Osteoblast (primary cell): ENCODE data around the gene HOXA9. TPM values are rescaled to one million over a fixed set of nuclear protein-coding genes. Genes with fewer than 3 reads are reported as not detected.

ENCODE experiments used
- DNase-seq: peaks from one replicate; pipeline ENCODE4 v3.0.0; 2011; ENCODE audit warnings: low spot score, mixed read lengths; ENCODE audit not compliant: insufficient read length; ENCODE audit errors: missing footprints
- H2AFZ ChIP-seq: 2 replicates; pipeline ENCODE4 v1.6.0; 2011; ENCODE audit warnings: mild to moderate bottlenecking, low read length
- H3K27ac ChIP-seq: 2 replicates; pipeline ENCODE4 v1.5.1; 2011; ENCODE audit warnings: mild to moderate bottlenecking, low read depth, low read length, moderate library complexity
- H3K27me3 ChIP-seq: 2 replicates; pipeline ENCODE4 v1.6.0; 2012; ENCODE audit warnings: mild to moderate bottlenecking, control low read depth, inconsistent platforms, low read length, moderate library complexity; ENCODE audit not compliant: insufficient read depth
- H3K36me3 ChIP-seq: 2 replicates; pipeline ENCODE4 v1.5.1; 2011; ENCODE audit warnings: mild to moderate bottlenecking, low read length, control low read depth, moderate library complexity; ENCODE audit not compliant: insufficient read depth
- H3K4me1 ChIP-seq: 2 replicates; pipeline ENCODE4 v1.5.1; 2011; ENCODE audit warnings: mild to moderate bottlenecking, low read length, control low read depth, moderate library complexity; ENCODE audit not compliant: insufficient read depth
- H3K4me2 ChIP-seq: 2 replicates; pipeline ENCODE4 v1.6.0; 2011; ENCODE audit warnings: mild to moderate bottlenecking, low read length; ENCODE audit not compliant: insufficient read depth
- H3K4me3 ChIP-seq: fragments of 200-600 bp; sonication (generic); 3 replicates; pipeline ENCODE4 v1.5.1; 2012; ENCODE audit warnings: mild to moderate bottlenecking, low read length, inconsistent platforms; ENCODE audit not compliant: insufficient read depth
- H3K79me2 ChIP-seq: 2 replicates; pipeline ENCODE4 v1.6.0; 2012; ENCODE audit warnings: mild to moderate bottlenecking, low read length, control low read depth, inconsistent platforms; ENCODE audit not compliant: insufficient read depth
- H3K9me3 ChIP-seq: 2 replicates; pipeline ENCODE4 v1.5.1; 2011; ENCODE audit warnings: low read depth, low read length, control low read depth
- H4K20me1 ChIP-seq: 2 replicates; pipeline ENCODE4 v1.6.0; 2012; ENCODE audit warnings: mild to moderate bottlenecking, low read length, control low read depth; ENCODE audit not compliant: insufficient read depth
- total RNA-seq: library from RNA; depleted of rRNA; stranded (reverse); fragments of >200 nt; gene quantifications from 2 replicates; pipeline ENCODE4 v1.2.3, GENCODE V29; 2012
- TF ChIP-seq, protein P1 (sequence below): IDR thresholded peaks from 2 replicates; pipeline ENCODE4 v1.5.1; 2011; ENCODE audit warnings: mild to moderate bottlenecking, low read depth, low read length, moderate library complexity; ENCODE audit errors: extremely low read depth

The HOXA9 gene
- total RNA-seq, 1 donor, result 19.5 TPM

DNA sequence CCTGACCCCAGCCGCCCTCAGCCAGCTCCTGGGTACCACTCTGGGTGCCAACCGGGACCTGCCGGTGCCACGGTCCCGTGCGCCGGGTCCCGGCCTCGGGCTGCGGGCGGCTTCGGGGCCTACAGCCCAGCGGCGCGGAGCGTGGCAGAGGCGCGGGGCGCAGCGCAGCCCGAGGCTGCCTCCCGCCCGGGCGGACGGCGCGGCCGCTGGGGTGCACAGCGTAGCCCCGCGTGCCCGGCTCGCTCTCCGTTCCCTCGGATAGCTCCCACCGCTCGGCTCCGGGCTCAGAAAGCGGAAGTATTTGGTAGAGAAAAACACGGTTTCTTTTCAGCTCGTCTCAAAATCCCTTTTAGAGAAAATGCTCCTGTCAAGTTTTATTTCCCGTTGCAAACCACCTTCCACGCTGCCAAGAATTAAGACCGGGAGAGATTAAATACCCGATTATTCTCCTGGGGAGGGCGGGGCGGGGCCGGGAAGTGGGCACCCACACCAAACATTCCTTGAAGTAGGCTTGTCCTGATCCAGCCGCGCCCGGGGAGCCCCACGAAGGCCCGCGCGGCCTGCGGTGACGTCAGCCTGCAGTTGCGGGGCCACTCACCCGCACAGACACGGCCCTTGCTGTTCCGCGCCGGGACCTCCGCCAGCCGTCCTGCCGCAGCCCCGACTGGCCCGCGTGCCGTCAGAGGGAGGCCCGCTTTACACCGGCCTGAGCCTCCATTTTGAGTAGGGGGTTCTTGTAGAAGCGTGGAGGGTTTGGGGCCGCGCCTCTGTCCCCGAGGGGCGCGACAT, 27.4 kb upstream of the HOXA9 start:
- H3K79me2 ChIP-seq, result peaks cover 97% of the 10 kb centered on the region
- H3K27me3 ChIP-seq, result peaks cover under 1% of the 10 kb centered on the region
- H3K4me3 ChIP-seq, result peak overlapping the region; percentile 72
- peak overlapping the region; percentile 96 for H3K4me2 ChIP-seq
- H3K9me3 ChIP-seq, result no peaks in the 10 kb centered on the region
- H2AFZ ChIP-seq, result peak overlapping the region; percentile 71
- H4K20me1 ChIP-seq, result peaks cover 7% of the 10 kb centered on the region
- peak; percentile 96 for DNase-seq
- H3K4me1 ChIP-seq, result peaks cover 67% of the 10 kb centered on the region
- TF ChIP-seq, protein P1, sequence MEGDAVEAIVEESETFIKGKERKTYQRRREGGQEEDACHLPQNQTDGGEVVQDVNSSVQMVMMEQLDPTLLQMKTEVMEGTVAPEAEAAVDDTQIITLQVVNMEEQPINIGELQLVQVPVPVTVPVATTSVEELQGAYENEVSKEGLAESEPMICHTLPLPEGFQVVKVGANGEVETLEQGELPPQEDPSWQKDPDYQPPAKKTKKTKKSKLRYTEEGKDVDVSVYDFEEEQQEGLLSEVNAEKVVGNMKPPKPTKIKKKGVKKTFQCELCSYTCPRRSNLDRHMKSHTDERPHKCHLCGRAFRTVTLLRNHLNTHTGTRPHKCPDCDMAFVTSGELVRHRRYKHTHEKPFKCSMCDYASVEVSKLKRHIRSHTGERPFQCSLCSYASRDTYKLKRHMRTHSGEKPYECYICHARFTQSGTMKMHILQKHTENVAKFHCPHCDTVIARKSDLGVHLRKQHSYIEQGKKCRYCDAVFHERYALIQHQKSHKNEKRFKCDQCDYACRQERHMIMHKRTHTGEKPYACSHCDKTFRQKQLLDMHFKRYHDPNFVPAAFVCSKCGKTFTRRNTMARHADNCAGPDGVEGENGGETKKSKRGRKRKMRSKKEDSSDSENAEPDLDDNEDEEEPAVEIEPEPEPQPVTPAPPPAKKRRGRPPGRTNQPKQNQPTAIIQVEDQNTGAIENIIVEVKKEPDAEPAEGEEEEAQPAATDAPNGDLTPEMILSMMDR, result no peak
- H3K36me3 ChIP-seq, result no peaks in the 10 kb centered on the region
- H3K27ac ChIP-seq, result peak overlapping the region; percentile 85

DNA sequence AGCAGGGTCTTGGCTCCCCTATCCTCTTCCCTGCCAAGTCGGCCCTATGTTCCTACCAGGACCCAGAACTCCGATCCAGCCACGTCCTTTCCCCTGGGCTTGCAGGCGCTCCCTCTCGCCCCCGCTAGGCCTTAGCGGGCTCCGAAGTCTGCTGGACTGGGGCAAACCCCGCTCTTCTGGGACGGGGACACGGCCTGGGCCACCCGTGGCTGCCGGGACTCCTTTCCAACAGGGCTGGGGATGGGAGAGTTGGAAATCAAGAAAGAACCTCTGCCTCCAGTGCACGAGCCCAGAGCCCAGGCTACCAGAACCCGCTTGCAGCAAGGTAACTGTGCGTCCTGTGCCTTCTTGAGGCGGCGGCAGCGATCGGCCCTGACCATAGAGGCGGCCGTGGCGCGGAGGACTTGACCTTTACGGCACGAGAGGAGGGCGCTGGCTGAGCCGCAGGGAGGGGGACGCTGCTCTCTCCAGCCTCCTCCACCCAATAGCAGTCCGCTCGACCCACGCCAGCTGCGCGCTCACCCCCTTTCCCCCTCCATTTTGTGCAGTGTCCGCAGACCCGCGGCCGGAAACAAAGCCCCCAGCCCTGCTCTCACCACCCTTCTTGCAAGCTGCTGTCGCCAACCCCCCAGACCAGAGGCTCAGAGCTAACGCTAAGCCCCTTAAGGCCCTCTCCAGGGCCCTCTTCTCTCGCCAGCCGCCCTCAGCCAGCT, 26.7 kb upstream of the HOXA9 start:
- H3K79me2 ChIP-seq, result peaks cover 97% of the 10 kb centered on the region
- peak overlapping the region; percentile 85 for H3K27ac ChIP-seq
- TF ChIP-seq, protein P1, result no peak
- peak overlapping the region; percentile 31 for H2AFZ ChIP-seq
- H4K20me1 ChIP-seq, result peaks cover 3% of the 10 kb centered on the region
- H3K4me1 ChIP-seq, result peaks cover 74% of the 10 kb centered on the region
- H3K27me3 ChIP-seq, result no peaks in the 10 kb centered on the region
- H3K4me3 ChIP-seq, result peak overlapping the region; percentile 72
- H3K36me3 ChIP-seq, result no peaks in the 10 kb centered on the region
- no peaks in the 10 kb centered on the region for H3K9me3 ChIP-seq
- no peak for DNase-seq
- H3K4me2 ChIP-seq, result peak overlapping the region; percentile 96

DNA sequence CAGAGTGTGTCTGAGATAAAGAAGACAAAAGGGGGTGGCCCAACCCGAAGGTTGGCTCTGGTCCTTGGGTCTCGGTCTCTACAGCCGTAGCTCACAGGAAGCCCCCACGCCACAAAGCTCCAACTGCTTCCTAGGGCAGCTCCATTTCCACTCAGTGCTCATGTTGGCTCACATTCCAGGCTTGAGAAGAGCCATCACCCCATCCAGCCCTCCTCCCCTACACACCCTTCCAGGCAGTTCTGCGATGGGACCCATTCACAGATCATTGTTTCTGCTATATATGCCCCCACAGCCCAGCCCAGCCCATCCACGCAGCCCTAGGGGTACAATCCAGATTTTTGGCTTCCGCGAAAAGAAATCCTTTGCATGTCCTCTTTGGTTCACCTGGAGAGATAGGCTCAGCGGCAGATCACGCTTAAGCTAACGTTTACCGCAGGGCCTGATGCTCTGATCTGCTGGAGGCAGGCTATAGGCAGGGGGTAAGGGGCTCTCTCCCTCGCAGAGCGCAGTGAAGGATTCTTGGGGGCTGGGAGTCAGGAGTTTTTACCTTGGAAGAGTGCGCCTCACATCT, 25.9 kb upstream of the HOXA9 start:
- H3K4me3 ChIP-seq, result peak overlapping the region; percentile 72
- H3K4me2 ChIP-seq, result peak overlapping the region; percentile 96

More for the DNA sequence above, 25.9 kb upstream of the HOXA9 start:
- Histone ChIP-seq H4K20me1 (no peaks in the 10 kb centered on the region), H2AFZ (no peak overlapping the region), H3K27ac (peak overlapping the region; percentile 85), H3K27me3 (no peaks in the 10 kb centered on the region), H3K79me2 (peaks cover 97% of the 10 kb centered on the region), H3K36me3 (no peaks in the 10 kb centered on the region), H3K4me1 (peaks cover 77% of the 10 kb centered on the region), H3K9me3 (no peaks in the 10 kb centered on the region)
- no peak for DNase-seq
- TF ChIP-seq, protein P1, result no peak
